ENCODE results near the gene ASPG. TPM values are rescaled to one million over a fixed set of nuclear protein-coding genes. Genes with fewer than 3 reads are reported as not detected.

Gene ASPG
- total RNA-seq, 1 donor from 2014 or later = not detected

- Mint-ChIP-seq H3K9me3 (peaks cover 9% of the 10 kb centered on the region), H3K27me3 (peaks cover 49% of the 10 kb centered on the region), H3K36me3 (peaks cover 3% of the 10 kb centered on the region), H3K4me1 (ENCODE audit: unreplicated experiment) (no peaks in the 10 kb centered on the region), H3K4me3 (no peak overlapping the region), H3K27ac (no peak overlapping the region)
- TF ChIP-seq, protein P1, sequence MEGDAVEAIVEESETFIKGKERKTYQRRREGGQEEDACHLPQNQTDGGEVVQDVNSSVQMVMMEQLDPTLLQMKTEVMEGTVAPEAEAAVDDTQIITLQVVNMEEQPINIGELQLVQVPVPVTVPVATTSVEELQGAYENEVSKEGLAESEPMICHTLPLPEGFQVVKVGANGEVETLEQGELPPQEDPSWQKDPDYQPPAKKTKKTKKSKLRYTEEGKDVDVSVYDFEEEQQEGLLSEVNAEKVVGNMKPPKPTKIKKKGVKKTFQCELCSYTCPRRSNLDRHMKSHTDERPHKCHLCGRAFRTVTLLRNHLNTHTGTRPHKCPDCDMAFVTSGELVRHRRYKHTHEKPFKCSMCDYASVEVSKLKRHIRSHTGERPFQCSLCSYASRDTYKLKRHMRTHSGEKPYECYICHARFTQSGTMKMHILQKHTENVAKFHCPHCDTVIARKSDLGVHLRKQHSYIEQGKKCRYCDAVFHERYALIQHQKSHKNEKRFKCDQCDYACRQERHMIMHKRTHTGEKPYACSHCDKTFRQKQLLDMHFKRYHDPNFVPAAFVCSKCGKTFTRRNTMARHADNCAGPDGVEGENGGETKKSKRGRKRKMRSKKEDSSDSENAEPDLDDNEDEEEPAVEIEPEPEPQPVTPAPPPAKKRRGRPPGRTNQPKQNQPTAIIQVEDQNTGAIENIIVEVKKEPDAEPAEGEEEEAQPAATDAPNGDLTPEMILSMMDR (conservative IDR thresholded peaks at IDR 0.05) = no peak
- DNase-seq (ENCODE audit: extremely low spot score, unreplicated experiment) = no peak
Measured at GRCh38 chr14:104129556-104129955, 44.1 kb downstream of the ASPG start.

- TF ChIP-seq, protein P1 (conservative IDR thresholded peaks at IDR 0.05) = peak; percentile 84
- peaks cover 7% of the 10 kb centered on the region for H3K4me1 Mint-ChIP-seq (ENCODE audit: unreplicated experiment)
- H3K9me3 Mint-ChIP-seq = peaks cover 9% of the 10 kb centered on the region
- no peak overlapping the region for H3K27ac Mint-ChIP-seq
- peaks cover 62% of the 10 kb centered on the region for H3K27me3 Mint-ChIP-seq
- no peak overlapping the region for H3K4me3 Mint-ChIP-seq
- no peak for DNase-seq (ENCODE audit: extremely low spot score, unreplicated experiment)
- peaks cover 3% of the 10 kb centered on the region for H3K36me3 Mint-ChIP-seq
Measured at GRCh38 chr14:104130974-104131651, 45.6 kb downstream of the ASPG start.

DNA sequence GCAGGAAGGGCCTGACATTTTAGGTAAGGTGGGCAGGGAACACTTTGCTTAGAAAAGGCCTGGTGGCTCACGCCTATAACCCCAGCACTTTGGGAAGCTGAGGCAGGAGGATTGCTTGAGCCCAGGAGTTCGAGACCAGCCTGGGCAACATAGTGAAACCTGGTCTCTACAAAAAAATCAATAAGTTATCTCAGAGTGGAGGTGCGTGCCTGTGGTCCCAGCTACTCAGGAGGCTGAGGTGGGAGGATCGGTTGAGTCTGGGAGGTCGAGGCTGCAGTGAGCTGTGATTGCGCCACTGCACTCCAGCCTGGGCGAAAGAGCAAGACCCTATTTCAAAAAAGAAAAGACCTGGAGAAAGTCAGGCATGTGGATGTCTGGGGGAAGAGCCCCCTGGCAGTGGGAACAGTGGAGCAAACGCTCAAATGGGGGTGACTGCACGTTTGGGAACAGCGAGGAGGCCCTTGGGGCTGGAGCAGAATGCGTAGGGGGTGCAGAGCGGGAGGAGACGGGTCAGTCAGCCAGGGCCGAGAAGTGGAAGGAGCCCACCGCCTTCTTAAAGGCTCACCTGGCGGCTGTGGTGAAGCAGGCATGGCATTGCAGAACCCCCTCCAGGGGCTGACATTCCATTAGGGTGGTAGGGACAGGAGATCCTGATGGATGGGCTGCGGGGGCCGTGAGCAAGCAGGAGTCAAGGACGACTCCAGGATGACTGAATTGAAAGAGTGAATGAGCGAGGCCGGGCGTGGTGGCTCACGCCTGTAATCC is 46.6 kb downstream of the ASPG start:
- Mint-ChIP-seq H3K4me3 (no peak overlapping the region), H3K27ac (no peak overlapping the region), H3K9me3 (peaks cover 9% of the 10 kb centered on the region), H3K36me3 (peaks cover 3% of the 10 kb centered on the region), H3K27me3 (peaks cover 62% of the 10 kb centered on the region), H3K4me1 (ENCODE audit: unreplicated experiment) (peaks cover 7% of the 10 kb centered on the region)
- TF ChIP-seq, protein P1 (conservative IDR thresholded peaks at IDR 0.05) = no peak
- DNase-seq (ENCODE audit: extremely low spot score, unreplicated experiment) = no peak

- H3K27ac Mint-ChIP-seq = no peak overlapping the region
- DNase-seq (ENCODE audit: extremely low spot score, unreplicated experiment) = no peak
- peaks cover 63% of the 10 kb centered on the region for H3K27me3 Mint-ChIP-seq
- peaks cover 9% of the 10 kb centered on the region for H3K9me3 Mint-ChIP-seq
- peaks cover 7% of the 10 kb centered on the region for H3K4me1 Mint-ChIP-seq (ENCODE audit: unreplicated experiment)
- no peak overlapping the region for H3K4me3 Mint-ChIP-seq
- TF ChIP-seq, protein P1 (conservative IDR thresholded peaks at IDR 0.05) = no peak
- peaks cover 3% of the 10 kb centered on the region for H3K36me3 Mint-ChIP-seq
Measured at GRCh38 chr14:104132981-104133380, 47.5 kb downstream of the ASPG start.

DNA sequence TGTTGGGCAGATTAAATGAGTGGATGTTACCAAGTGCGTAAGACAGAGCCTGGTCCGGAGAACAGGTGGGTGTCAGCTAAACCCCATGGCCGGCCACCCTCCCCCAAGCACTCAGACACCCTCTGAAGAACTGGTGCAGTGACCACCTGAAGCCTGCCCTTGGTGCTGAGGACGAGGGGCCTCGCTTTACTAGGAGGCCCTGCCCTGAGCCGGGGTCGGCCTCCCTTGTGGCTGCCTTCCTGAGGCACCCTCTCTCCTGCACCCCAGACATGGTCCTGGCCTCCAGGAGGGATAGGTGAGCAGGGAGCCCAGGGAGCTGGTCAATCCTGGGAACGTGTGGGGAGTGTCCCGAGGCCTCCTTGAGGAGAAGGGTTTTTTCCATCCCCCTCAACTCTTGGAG is 48.0 kb downstream of the ASPG start:
- Mint-ChIP-seq H3K9me3 (peaks cover 9% of the 10 kb centered on the region), H3K27me3 (peaks cover 62% of the 10 kb centered on the region), H3K27ac (no peak overlapping the region), H3K36me3 (peaks cover 3% of the 10 kb centered on the region), H3K4me1 (ENCODE audit: unreplicated experiment) (peaks cover 7% of the 10 kb centered on the region), H3K4me3 (no peak overlapping the region)
- TF ChIP-seq, protein P1 (conservative IDR thresholded peaks at IDR 0.05) = no peak
- DNase-seq (ENCODE audit: extremely low spot score, unreplicated experiment) = no peak
